Esophagus squamous epithelium (tissue), 5 donors: ENCODE measurements around the gene HCFC2. TPM values are rescaled to one million over a fixed set of nuclear protein-coding genes. Genes with fewer than 3 reads are reported as not detected.

Experiments
- DNase-seq: peaks from one replicate; lab custom pipeline; 2025; lab: John Stamatoyannopoulos, UW
- H3K27ac ChIP-seq, 4 donors: fragments of 200-600 bp; sonication (generic); one replicate each; pipeline ENCODE4 v1.5.1; 2016 to 2019; ENCODE audit warnings: mild to moderate bottlenecking in 1 of 4
- H3K27me3 ChIP-seq, 4 donors: fragments of 200-600 bp; sonication (generic); 1 replicate in 3 of 4; 2 replicates in 1 of 4; pipeline versions ENCODE4 v1.5.1 to v1.6.0; 2017 to 2021; ENCODE audit warnings: antibody characterized with exemption in 1 of 4
- H3K36me3 ChIP-seq, 3 donors: fragments of 200-600 bp; sonication (generic); one replicate each; pipeline ENCODE4 v1.5.1; 2016 to 2019
- H3K4me1 ChIP-seq, 3 donors: fragments of 200-600 bp; sonication (generic); one replicate each; pipeline ENCODE4 v1.5.1; 2017 to 2019
- H3K4me3 ChIP-seq, 4 donors: fragments of 200-600 bp; sonication (generic); 1 replicate in 3 of 4; 2 replicates in 1 of 4; pipeline ENCODE4 v1.5.1; 2016 to 2019; ENCODE audit warnings: mild to moderate bottlenecking in 2 of 4, moderate library complexity in 1 of 4
- H3K9me3 ChIP-seq, 3 donors: fragments of 200-600 bp; sonication (generic); one replicate each; pipeline ENCODE4 v1.5.1; 2016 to 2019
- POLR2A ChIP-seq, 4 donors: fragments of 450-650 bp; IDR thresholded peaks; one replicate each; pipeline ENCODE4 v1.6.1; 2017; ENCODE audit warnings: antibody characterized with exemption in 4 of 4, mild to moderate bottlenecking in 4 of 4, moderate library complexity in 3 of 4
- WGBS, 2 donors: methylation state at CpG; one replicate each; pipeline ENCODE4 v1.1.5; 2018; 5-methylcytosine and 5-hydroxymethylcytosine counted together
- intact Hi-C: fragments of 100-400 bp; cut with DNase I; formaldehyde crosslinking; loops from one replicate; pipeline ENCODE4 v1.15.0; 2022
- total RNA-seq, 4 donors: library from RNA; depleted of rRNA; stranded (reverse); fragments of >200 nt; gene quantifications; one replicate each; pipeline ENCODE4 v1.1.0, GENCODE V29; 2016
- TF ChIP-seq, protein P1 (sequence below), 6 experiments: fragments of 450-650 bp in 4 of 6; fragments of 200-600 bp in 2 of 6; sonication (generic) in 2 of 6; IDR thresholded peaks; one replicate each; pipeline ENCODE4 v1.5.1; 2016 to 2019; ENCODE audit warnings: antibody characterized with exemption in 6 of 6, mild to moderate bottlenecking in 4 of 6, moderate library complexity in 4 of 6
- donor health status: DM: yes; HTN: yes; CAD: no.

Gene HCFC2
- total RNA-seq, 4 donors from 2014 or later, result 10.1 to 17.7 (median 14.7) TPM

DNA sequence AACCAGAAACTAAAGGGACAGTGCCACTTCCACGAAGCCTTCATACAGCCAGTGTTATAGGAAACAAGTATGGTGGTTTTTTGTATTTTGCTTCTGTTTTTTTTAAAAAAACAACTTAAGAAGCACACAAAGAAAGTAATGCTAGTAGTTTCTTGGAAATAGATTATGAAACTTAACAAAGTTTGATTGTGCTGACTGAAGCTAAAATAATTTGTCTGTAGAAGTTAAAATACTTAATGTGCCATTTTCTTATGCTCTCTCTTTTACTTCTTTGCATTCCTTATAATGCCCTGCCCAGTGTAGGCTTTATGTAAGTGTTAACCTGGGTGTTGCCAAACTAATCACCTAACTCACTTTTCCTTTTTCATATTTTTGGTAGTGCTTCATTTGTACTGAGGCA, 16.4 kb downstream of the HCFC2 start:
- WGBS, 2 donors, result 76 to 90% methylated on average over 1 of the region's 1 CpG
- intact Hi-C loops, result no loop called here
- TF ChIP-seq, protein P1, sequence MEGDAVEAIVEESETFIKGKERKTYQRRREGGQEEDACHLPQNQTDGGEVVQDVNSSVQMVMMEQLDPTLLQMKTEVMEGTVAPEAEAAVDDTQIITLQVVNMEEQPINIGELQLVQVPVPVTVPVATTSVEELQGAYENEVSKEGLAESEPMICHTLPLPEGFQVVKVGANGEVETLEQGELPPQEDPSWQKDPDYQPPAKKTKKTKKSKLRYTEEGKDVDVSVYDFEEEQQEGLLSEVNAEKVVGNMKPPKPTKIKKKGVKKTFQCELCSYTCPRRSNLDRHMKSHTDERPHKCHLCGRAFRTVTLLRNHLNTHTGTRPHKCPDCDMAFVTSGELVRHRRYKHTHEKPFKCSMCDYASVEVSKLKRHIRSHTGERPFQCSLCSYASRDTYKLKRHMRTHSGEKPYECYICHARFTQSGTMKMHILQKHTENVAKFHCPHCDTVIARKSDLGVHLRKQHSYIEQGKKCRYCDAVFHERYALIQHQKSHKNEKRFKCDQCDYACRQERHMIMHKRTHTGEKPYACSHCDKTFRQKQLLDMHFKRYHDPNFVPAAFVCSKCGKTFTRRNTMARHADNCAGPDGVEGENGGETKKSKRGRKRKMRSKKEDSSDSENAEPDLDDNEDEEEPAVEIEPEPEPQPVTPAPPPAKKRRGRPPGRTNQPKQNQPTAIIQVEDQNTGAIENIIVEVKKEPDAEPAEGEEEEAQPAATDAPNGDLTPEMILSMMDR (IDR thresholded peaks at IDR 0.05), result no peak
- TF ChIP-seq POLR2A (IDR thresholded peaks at IDR 0.05), result no peak
- no peaks in the 10 kb centered on the region for H3K9me3 ChIP-seq
- H3K27me3 ChIP-seq, result no peaks in the 10 kb centered on the region
- no peaks in the 10 kb centered on the region for H3K4me1 ChIP-seq
- H3K36me3 ChIP-seq, result peaks cover 8 to 61% (median 11%) of the 10 kb centered on the region in 3 donors
- H3K27ac ChIP-seq, result no peak overlapping the region
- H3K4me3 ChIP-seq, result no peak overlapping the region
- DNase-seq, result no peak

DNA sequence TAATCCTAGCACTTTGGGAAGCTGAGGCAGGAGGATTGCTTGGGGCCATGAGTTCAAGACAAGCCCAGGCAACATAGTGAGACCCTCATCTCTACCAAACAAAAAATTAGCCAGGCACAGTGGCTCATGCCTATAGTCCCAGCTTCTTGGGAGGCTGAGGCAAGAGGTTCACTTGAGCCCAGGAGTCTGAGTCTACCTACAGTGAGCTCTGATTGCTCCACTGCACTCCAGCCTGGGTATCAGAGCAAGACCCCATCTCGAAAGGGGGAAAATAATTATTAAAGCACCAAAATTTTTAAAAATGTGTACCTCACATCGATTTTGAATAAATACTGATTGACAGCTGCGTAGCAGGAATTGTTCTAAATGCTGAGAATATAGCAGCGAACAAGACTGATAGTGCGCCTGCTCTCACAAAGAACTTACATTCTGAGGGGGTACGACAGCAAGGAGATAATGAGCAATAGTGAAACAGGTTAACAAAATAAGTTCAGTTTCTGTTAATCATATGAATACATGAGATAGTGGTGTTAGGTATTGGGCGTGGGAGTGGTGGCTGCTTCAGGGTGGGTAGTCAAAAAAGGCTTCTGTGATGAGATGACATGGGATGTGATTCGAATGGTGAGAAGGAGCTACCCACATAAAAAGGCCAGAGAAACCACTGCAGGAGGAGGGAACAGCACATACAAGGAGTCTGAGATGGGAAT, 19.6 kb downstream of the HCFC2 start:
- Histone ChIP-seq H3K4me1 (no peaks in the 10 kb centered on the region), H3K9me3 (no peaks in the 10 kb centered on the region), H3K4me3 (no peak overlapping the region), H3K27ac (no peak overlapping the region), H3K27me3 (no peaks in the 10 kb centered on the region), H3K36me3 (peaks cover 8 to 79% (median 23%) of the 10 kb centered on the region in 3 donors)
- intact Hi-C loops, result no loop called here
- no peak for TF ChIP-seq POLR2A (IDR thresholded peaks at IDR 0.05)
- TF ChIP-seq, protein P1 (IDR thresholded peaks at IDR 0.05), result no peak
- no peak for DNase-seq
- 89 to 92% methylated on average over 8 of the region's 8 CpGs for WGBS, 2 donors

DNA sequence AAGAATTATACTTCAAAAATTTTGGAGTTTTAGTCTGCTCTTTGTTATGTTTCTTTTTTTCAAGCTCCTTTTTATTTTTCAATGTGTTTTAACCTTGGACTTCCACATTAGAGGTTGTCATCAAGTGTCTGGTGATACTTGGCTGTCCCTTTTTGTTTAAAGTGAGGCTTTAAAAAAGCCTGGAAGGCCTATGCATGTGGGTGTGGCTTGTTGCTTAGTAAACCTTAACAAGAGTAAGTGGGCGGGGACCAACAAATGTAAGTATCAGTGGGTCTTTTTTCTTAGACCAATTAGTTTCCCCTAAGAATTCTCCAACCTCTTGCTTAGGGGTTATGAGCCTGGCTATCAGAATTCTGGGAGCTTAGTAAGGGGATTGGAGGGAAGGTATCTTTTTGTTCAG, 26.4 kb downstream of the HCFC2 start:
- no peak for DNase-seq
- no peaks in the 10 kb centered on the region for H3K27me3 ChIP-seq
- no peaks in the 10 kb centered on the region for H3K9me3 ChIP-seq
- H3K36me3 ChIP-seq, result peaks cover 0 to 99% (median 21%) of the 10 kb centered on the region in 3 donors
- TF ChIP-seq, protein P1 (IDR thresholded peaks at IDR 0.05), result no peak
- no peak for TF ChIP-seq POLR2A (IDR thresholded peaks at IDR 0.05)
- H3K27ac ChIP-seq, result no peak overlapping the region
- intact Hi-C loops, result no loop called here
- 89 to 95% methylated on average over 1 of the region's 1 CpG for WGBS, 2 donors
- no peaks in the 10 kb centered on the region for H3K4me1 ChIP-seq
- no peak overlapping the region for H3K4me3 ChIP-seq

DNA sequence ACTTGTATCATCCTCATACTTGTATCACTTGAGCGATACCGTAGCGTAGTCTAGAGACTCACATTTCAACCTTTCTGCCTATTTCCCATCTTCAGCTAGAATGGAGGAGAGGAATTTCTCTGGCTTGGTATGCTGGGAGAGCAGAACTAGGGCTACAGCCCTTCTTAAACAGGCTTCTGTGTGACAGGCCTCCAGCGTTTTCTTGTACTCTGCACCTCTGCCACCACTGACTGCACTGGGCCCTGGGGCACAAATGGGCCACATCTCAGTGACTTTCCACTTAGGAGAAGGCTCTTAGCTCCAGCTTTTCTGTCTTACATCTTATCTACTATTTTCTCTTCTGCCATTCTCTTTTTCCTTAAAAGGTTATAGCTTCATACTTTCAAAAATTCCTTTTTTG, 26.8 kb downstream of the HCFC2 start:
- TF ChIP-seq, protein P1 (IDR thresholded peaks at IDR 0.05), result no peak
- no peak for TF ChIP-seq POLR2A (IDR thresholded peaks at IDR 0.05)
- no peak for DNase-seq
- H3K4me3 ChIP-seq, result no peak overlapping the region
- no peak overlapping the region for H3K27ac ChIP-seq
- no peaks in the 10 kb centered on the region for H3K9me3 ChIP-seq
- peaks cover 0 to 99% (median 21%) of the 10 kb centered on the region in 3 donors for H3K36me3 ChIP-seq
- intact Hi-C loops, result no loop called here
- H3K27me3 ChIP-seq, result no peaks in the 10 kb centered on the region
- H3K4me1 ChIP-seq, result no peaks in the 10 kb centered on the region
- WGBS, 2 donors, result 90 to 100% methylated on average over 4 of the region's 4 CpGs

DNA sequence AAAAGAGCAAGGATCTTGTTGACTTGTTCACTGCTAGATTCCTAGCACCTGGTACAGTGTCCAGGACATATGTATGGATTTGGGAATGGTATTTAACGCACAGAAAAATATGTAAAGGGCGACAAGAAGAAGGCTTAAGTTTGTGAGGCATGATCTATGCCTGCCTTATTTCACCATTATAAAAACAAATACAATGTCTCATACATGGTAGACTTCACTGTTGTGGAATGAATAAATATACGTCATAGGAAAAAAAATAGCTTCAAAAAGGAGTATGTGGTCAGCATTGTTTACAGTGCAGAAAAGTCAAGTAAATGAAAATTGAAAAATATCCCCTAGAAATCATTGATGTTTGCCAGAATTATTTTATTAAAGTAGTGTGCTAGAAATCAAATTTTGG, 30.0 kb downstream of the HCFC2 start:
- TF ChIP-seq POLR2A (IDR thresholded peaks at IDR 0.05), result no peak
- TF ChIP-seq, protein P1 (IDR thresholded peaks at IDR 0.05), result no peak
- intact Hi-C loops, result no loop called here
- Histone ChIP-seq H3K4me1 (no peaks in the 10 kb centered on the region), H3K4me3 (no peak overlapping the region), H3K36me3 (peaks cover 0 to 99% (median 13%) of the 10 kb centered on the region in 3 donors), H3K27me3 (no peaks in the 10 kb centered on the region), H3K27ac (no peak overlapping the region), H3K9me3 (no peaks in the 10 kb centered on the region)
- DNase-seq, result no peak
- 91 to 95% methylated on average over 3 of the region's 3 CpGs for WGBS, 2 donors
